Activated naive CD8-positive, alpha-beta T cell treated with anti-CD3 and anti-CD28 coated beads, Interleukin-2, amount 10 ng/mL, durations not matched to agents 7 days and 5 days (primary cell): Measurements from ENCODE around the gene XKR7. TPM values are rescaled to one million over a fixed set of nuclear protein-coding genes. Genes with fewer than 3 reads are reported as not detected.
"Not testable (repeated sequence)": the region's sequence is repeated elsewhere in the genome, so short reads cannot be mapped to it uniquely, and the experiment has no call there.

Experiments used
- ATAC-seq: fragments of 150-1000 bp; cut with Tn5 transposase; one replicate; pipeline ENCODE4 v1.10.0; 2021; ENCODE audit warnings: low read depth, moderate library complexity
- POLR2A ChIA-PET: fragments of 350-600 bp; sonication (Branson Sonifier 250); formaldehyde crosslinking; loops from one replicate; lab custom pipeline; 2021; ENCODE audit warnings: antibody characterized with exemption; lab: Charles Lee
- DNase-seq: peaks from one replicate; pipeline ENCODE4 v3.0.0; 2021
- H3K27ac Mint-ChIP-seq: one replicate; pipeline ENCODE4 v1.8.0; 2022; ENCODE audit warnings: mild to moderate bottlenecking, mixed read lengths
- H3K27me3 Mint-ChIP-seq: one replicate; pipeline ENCODE4 v1.8.0; 2022; ENCODE audit warnings: mild to moderate bottlenecking, moderate library complexity, mixed read lengths
- H3K36me3 Mint-ChIP-seq: one replicate; pipeline ENCODE4 v1.8.0; 2021; ENCODE audit warnings: mild to moderate bottlenecking, mixed read lengths
- H3K4me1 Mint-ChIP-seq: one replicate; pipeline ENCODE4 v1.8.0; 2021; ENCODE audit warnings: mixed read lengths
- H3K4me3 Mint-ChIP-seq: one replicate; pipeline ENCODE4 v1.8.0; 2022; ENCODE audit warnings: mild to moderate bottlenecking, moderate library complexity, mixed read lengths
- H3K9me3 Mint-ChIP-seq: one replicate; pipeline ENCODE4 v1.8.0; 2021; ENCODE audit warnings: mixed read lengths
- total RNA-seq, 2 experiments: library from RNA; stranded (reverse); gene quantifications; one replicate each; pipeline ENCODE4 v1.2.3, GENCODE V29; 2021

Gene XKR7
- total RNA-seq, 2 experiments from 2014 or later: not detected

- H3K27ac Mint-ChIP-seq: no peak overlapping the region
- peaks cover 12% of the 10 kb centered on the region for H3K4me1 Mint-ChIP-seq
- peak; percentile 63 for DNase-seq
- peak; percentile 55 for ATAC-seq
- no peaks in the 10 kb centered on the region for H3K9me3 Mint-ChIP-seq
- H3K27me3 Mint-ChIP-seq: peaks cover 76% of the 10 kb centered on the region
- peak overlapping the region; percentile 81 for H3K4me3 Mint-ChIP-seq
- H3K36me3 Mint-ChIP-seq: peaks cover 3% of the 10 kb centered on the region
- POLR2A ChIA-PET: no interaction called here
Measured at GRCh38 chr20:32018269-32019155, 50.6 kb downstream of the XKR7 start.

GRCh38 chr20:32019156-32019510 lies 51.2 kb downstream of the XKR7 start:
- POLR2A ChIA-PET: interaction anchor here (0.6 kb wide), 1 partner anchor 160 kb away, joined by 5 read pairs; no protein-coding TSS in a partner anchor
- no peak for DNase-seq

GRCh38 chr20:32019563-32020463 lies 51.9 kb downstream of the XKR7 start:
- no peak for DNase-seq

More at GRCh38 chr20:32019156-32019510, 51.2 kb downstream of the XKR7 start:
- Mint-ChIP-seq H3K27me3 (peaks cover 80% of the 10 kb centered on the region), H3K27ac (no peak overlapping the region), H3K36me3 (peaks cover 3% of the 10 kb centered on the region), H3K4me1 (peaks cover 12% of the 10 kb centered on the region), H3K4me3 (peak overlapping the region; percentile 77), H3K9me3 (no peaks in the 10 kb centered on the region)
- no peak for ATAC-seq

GRCh38 chr20:32021091-32021490 lies 53.1 kb downstream of the XKR7 start:
- no peak overlapping the region for H3K4me3 Mint-ChIP-seq
- no peak for ATAC-seq
- peaks cover 12% of the 10 kb centered on the region for H3K4me1 Mint-ChIP-seq
- no peaks in the 10 kb centered on the region for H3K9me3 Mint-ChIP-seq
- H3K27me3 Mint-ChIP-seq: peaks cover 78% of the 10 kb centered on the region
- no peak for DNase-seq
- H3K27ac Mint-ChIP-seq: no peak overlapping the region
- H3K36me3 Mint-ChIP-seq: peaks cover 3% of the 10 kb centered on the region
- POLR2A ChIA-PET: no interaction called here

More at GRCh38 chr20:32019563-32020463, 51.9 kb downstream of the XKR7 start:
- H3K4me1 Mint-ChIP-seq: peaks cover 12% of the 10 kb centered on the region
- H3K27ac Mint-ChIP-seq: peak overlapping the region; percentile 42
- POLR2A ChIA-PET: interaction anchor here (0.6 kb wide), 1 partner anchor 161 kb away, joined by 5 read pairs; no protein-coding TSS in a partner anchor
- peaks cover 3% of the 10 kb centered on the region for H3K36me3 Mint-ChIP-seq
- H3K9me3 Mint-ChIP-seq: no peaks in the 10 kb centered on the region
- ATAC-seq: no peak
- peak overlapping the region; percentile 77 for H3K4me3 Mint-ChIP-seq
- peaks cover 78% of the 10 kb centered on the region for H3K27me3 Mint-ChIP-seq

GRCh38 chr20:32024683-32025295 lies 56.8 kb downstream of the XKR7 start:
- H3K4me3 Mint-ChIP-seq: no peak overlapping the region
- DNase-seq: no peak
- POLR2A ChIA-PET: no interaction called here
- peaks cover 67% of the 10 kb centered on the region for H3K27me3 Mint-ChIP-seq
- no peak for ATAC-seq
- no peaks in the 10 kb centered on the region for H3K9me3 Mint-ChIP-seq
- H3K36me3 Mint-ChIP-seq: no peaks in the 10 kb centered on the region
- no peak overlapping the region for H3K27ac Mint-ChIP-seq
- peaks cover 6% of the 10 kb centered on the region for H3K4me1 Mint-ChIP-seq

- H3K27me3 Mint-ChIP-seq: peaks cover 54% of the 10 kb centered on the region
- POLR2A ChIA-PET: no interaction called here
Measured at GRCh38 chr20:32027643-32028042, 59.7 kb downstream of the XKR7 start.

GRCh38 chr20:32028647-32029372 lies 60.9 kb downstream of the XKR7 start:
- Mint-ChIP-seq H3K36me3 (no peaks in the 10 kb centered on the region), H3K9me3 (no peaks in the 10 kb centered on the region), H3K27ac (no peak overlapping the region), H3K4me1 (no peaks in the 10 kb centered on the region), H3K27me3 (peaks cover 57% of the 10 kb centered on the region), H3K4me3 (no peak overlapping the region)
- DNase-seq: no peak
- POLR2A ChIA-PET: no interaction called here
- no peak for ATAC-seq

More at GRCh38 chr20:32027643-32028042, 59.7 kb downstream of the XKR7 start:
- H3K9me3 Mint-ChIP-seq: no peaks in the 10 kb centered on the region
- H3K27ac Mint-ChIP-seq: no peak overlapping the region
- DNase-seq (no peak), ATAC-seq (no peak)
- H3K4me1 Mint-ChIP-seq: no peaks in the 10 kb centered on the region
- no peaks in the 10 kb centered on the region for H3K36me3 Mint-ChIP-seq
- H3K4me3 Mint-ChIP-seq: no peak overlapping the region

- DNase-seq: no peak
- no peak overlapping the region for H3K4me3 Mint-ChIP-seq
- no peaks in the 10 kb centered on the region for H3K36me3 Mint-ChIP-seq
- H3K4me1 Mint-ChIP-seq: no peaks in the 10 kb centered on the region
- H3K27me3 Mint-ChIP-seq: peaks cover 54% of the 10 kb centered on the region
- H3K27ac Mint-ChIP-seq: no peak overlapping the region
- POLR2A ChIA-PET: no interaction called here
- H3K9me3 Mint-ChIP-seq: no peaks in the 10 kb centered on the region
- ATAC-seq: no peak
Measured at GRCh38 chr20:32029561-32029960, 61.6 kb downstream of the XKR7 start.

- H3K9me3 Mint-ChIP-seq: no peaks in the 10 kb centered on the region
- H3K4me1 Mint-ChIP-seq: no peaks in the 10 kb centered on the region
- H3K4me3 Mint-ChIP-seq: peak overlapping the region; percentile 45
- H3K27ac Mint-ChIP-seq: no peak overlapping the region
- H3K36me3 Mint-ChIP-seq: no peaks in the 10 kb centered on the region
- peak; percentile 66 for DNase-seq
- POLR2A ChIA-PET: interaction anchor here (0.6 kb wide), 1 partner anchor 65 kb away, joined by 5 read pairs; no protein-coding TSS in a partner anchor
- peak; percentile 69 for ATAC-seq
- H3K27me3 Mint-ChIP-seq: peaks cover 49% of the 10 kb centered on the region
Measured at GRCh38 chr20:32031007-32031958, 63.3 kb downstream of the XKR7 start.

GRCh38 chr20:32033316-32033715 lies 65.4 kb downstream of the XKR7 start:
- ATAC-seq (no peak), DNase-seq (no peak)
- no peak overlapping the region for H3K27ac Mint-ChIP-seq
- no peaks in the 10 kb centered on the region for H3K36me3 Mint-ChIP-seq
- POLR2A ChIA-PET: no interaction called here
- peaks cover 54% of the 10 kb centered on the region for H3K27me3 Mint-ChIP-seq
- H3K4me3 Mint-ChIP-seq: no peak overlapping the region
- H3K9me3 Mint-ChIP-seq: no peaks in the 10 kb centered on the region
- peaks cover 2% of the 10 kb centered on the region for H3K4me1 Mint-ChIP-seq

- H3K27ac Mint-ChIP-seq, H3K9me3 Mint-ChIP-seq, H3K4me3 Mint-ChIP-seq, H3K4me1 Mint-ChIP-seq, DNase-seq, ATAC-seq, POLR2A ChIA-PET, H3K36me3 Mint-ChIP-seq: not testable (repeated sequence)
- peaks cover 52% of the 10 kb centered on the region for H3K27me3 Mint-ChIP-seq
Measured at GRCh38 chr20:32033721-32034120, 65.8 kb downstream of the XKR7 start.
